Caco-2 (cell line): ENCODE measurements around the gene BTBD7. TPM values are rescaled to one million over a fixed set of nuclear protein-coding genes. Genes with fewer than 3 reads are reported as not detected.
A peak's percentile ranks its signal among the peaks of the same experiment; 100 is the strongest.

Experiments used
- BruUV-seq: library from RNA; stranded (reverse); fragments of 400-500 nt; replicated peaks from 2 replicates; lab custom pipeline; 2021; lab: Mats Ljungman, UMichigan
- CTCF ChIA-PET: fragments of 300-600 bp; sonication (Branson Sonifier 250); formaldehyde crosslinking; loops from one replicate; lab custom pipeline; 2022; ENCODE audit warnings: antibody characterized with exemption; lab: Charles Lee
- POLR2A ChIA-PET: fragments of 300-600 bp; sonication (Branson Sonifier 250); formaldehyde crosslinking; loops from one replicate; lab custom pipeline; 2022; ENCODE audit warnings: antibody characterized with exemption; lab: Charles Lee
- DNase-seq, 2 experiments: peaks; one replicate each; pipeline versions ENCODE4 v3.0.0 to v3.0.0-alpha.2; 2020 to 2022
- H3K27me3 ChIP-seq: replicated peaks from 2 replicates; pipeline ENCODE4 v1.6.0; 2011; ENCODE audit warnings: low read length; ENCODE audit not compliant: control insufficient read depth, insufficient read depth
- H3K36me3 ChIP-seq: 2 replicates; pipeline ENCODE4 v1.5.1; 2011; ENCODE audit warnings: low read length; ENCODE audit not compliant: control insufficient read depth, insufficient read depth
- H3K4me1 ChIP-seq: fragments of 250-450 bp; sonication (Bioruptor Pico); 2 replicates; pipeline ENCODE4 v1.5.1; 2020; ENCODE audit warnings: mild to moderate bottlenecking
- H3K4me3 ChIP-seq: 2 replicates; pipeline ENCODE4 v1.5.1; 2011; ENCODE audit warnings: low read depth, mild to moderate bottlenecking, control low read depth, low read length
- H3K9me3 ChIP-seq: fragments of 250-450 bp; sonication (Bioruptor Pico); 2 replicates; pipeline ENCODE4 v1.5.1; 2020; ENCODE audit warnings: mild to moderate bottlenecking, moderate library complexity
- H3K27ac Mint-ChIP-seq: one replicate; pipeline ENCODE4 v1.8.0; 2022; ENCODE audit warnings: mixed read lengths; ENCODE audit not compliant: unreplicated experiment
- H3K27me3 Mint-ChIP-seq: one replicate; pipeline ENCODE4 v1.8.0; 2022; ENCODE audit warnings: mixed read lengths; ENCODE audit not compliant: insufficient read depth, unreplicated experiment
- H3K36me3 Mint-ChIP-seq: one replicate; pipeline ENCODE4 v1.8.0; 2022; ENCODE audit warnings: mild to moderate bottlenecking, mixed read lengths; ENCODE audit not compliant: insufficient read depth, unreplicated experiment
- H3K4me1 Mint-ChIP-seq: one replicate; pipeline ENCODE4 v1.8.0; 2022; ENCODE audit warnings: low read depth, mixed read lengths; ENCODE audit not compliant: unreplicated experiment
- H3K4me3 Mint-ChIP-seq: one replicate; pipeline ENCODE4 v1.8.0; 2022; ENCODE audit warnings: mild to moderate bottlenecking, moderate library complexity, mixed read lengths; ENCODE audit not compliant: unreplicated experiment
- H3K9me3 Mint-ChIP-seq: one replicate; pipeline ENCODE4 v1.8.0; 2022; ENCODE audit warnings: mixed read lengths; ENCODE audit not compliant: unreplicated experiment
- intact Hi-C: fragments of 100-400 bp; cut with micrococcal nuclease; formaldehyde crosslinking; loops from one replicate; pipeline ENCODE4 v1.10.0; 2022; ENCODE audit not compliant: unreplicated experiment
- total RNA-seq: library from RNA; stranded (reverse); gene quantifications from 2 replicates; pipeline ENCODE4 v1.2.3, GENCODE V29; 2022
- TF ChIP-seq, protein P1 (sequence below), 2 experiments: fragments of 200-600 bp in 1 of 2; IDR thresholded peaks; 1 replicate in 1 of 2; 2 replicates in 1 of 2; pipeline versions ENCODE4 v1.5.1 to v1.8.0; 2011 to 2022; ENCODE audit warnings: antibody characterized with exemption in 1 of 2, control low read depth in 1 of 2, inconsistent platforms in 1 of 2, low read depth in 1 of 2, low read length in 1 of 2, mild to moderate bottlenecking in 1 of 2, moderate library complexity in 1 of 2; ENCODE audit not compliant: insufficient read depth in 1 of 2, severe bottlenecking in 1 of 2, unreplicated experiment in 1 of 2

Gene BTBD7
- total RNA-seq, 1 experiment from 2014 or later = 32.2 TPM

- peak overlapping the region; percentile 76 for H3K27ac Mint-ChIP-seq
- ChIA-PET POLR2A (interaction anchor here (0.7 kb wide), 1 partner anchor 13 kb away, joined by 3 read pairs; no protein-coding TSS in a partner anchor), CTCF (no interaction called here)
Observed at GRCh38 chr14:93331002-93331727, 1.7 kb downstream of the BTBD7 start.

DNA sequence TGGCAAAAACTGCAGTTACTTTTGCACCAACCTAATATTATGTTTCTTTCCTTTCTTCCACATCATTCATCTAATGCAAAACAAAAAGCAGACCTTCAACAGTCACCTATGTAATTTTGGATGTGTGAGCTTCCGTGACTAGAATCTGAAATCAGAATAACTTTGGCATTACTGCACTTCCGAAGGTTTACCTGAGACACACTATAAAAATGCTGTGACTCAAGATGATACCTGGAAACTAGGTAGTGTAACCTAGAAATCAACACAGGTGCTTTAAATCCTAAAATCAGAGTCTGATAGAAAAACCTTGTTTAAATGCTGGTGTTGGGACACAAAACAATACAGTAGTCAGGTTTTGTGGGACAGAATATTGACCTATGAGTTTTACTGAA, 2.2 kb downstream of the BTBD7 start:
- Mint-ChIP-seq H3K36me3 (peaks cover 18% of the 10 kb centered on the region), H3K4me1 (peaks cover 19% of the 10 kb centered on the region), H3K27ac (peak overlapping the region; percentile 6), H3K27me3 (no peaks in the 10 kb centered on the region), H3K4me3 (peak overlapping the region; percentile 82), H3K9me3 (no peaks in the 10 kb centered on the region)
- BruUV-seq = no TSS peak
- ChIA-PET POLR2A (interaction anchor here (0.7 kb wide), 1 partner anchor 13 kb away, joined by 3 read pairs; no protein-coding TSS in a partner anchor), CTCF (interaction anchor here (0.6 kb wide), 1 partner anchor 48 kb away, joined by 4 read pairs; no protein-coding TSS in a partner anchor)
- TF ChIP-seq, protein P1, sequence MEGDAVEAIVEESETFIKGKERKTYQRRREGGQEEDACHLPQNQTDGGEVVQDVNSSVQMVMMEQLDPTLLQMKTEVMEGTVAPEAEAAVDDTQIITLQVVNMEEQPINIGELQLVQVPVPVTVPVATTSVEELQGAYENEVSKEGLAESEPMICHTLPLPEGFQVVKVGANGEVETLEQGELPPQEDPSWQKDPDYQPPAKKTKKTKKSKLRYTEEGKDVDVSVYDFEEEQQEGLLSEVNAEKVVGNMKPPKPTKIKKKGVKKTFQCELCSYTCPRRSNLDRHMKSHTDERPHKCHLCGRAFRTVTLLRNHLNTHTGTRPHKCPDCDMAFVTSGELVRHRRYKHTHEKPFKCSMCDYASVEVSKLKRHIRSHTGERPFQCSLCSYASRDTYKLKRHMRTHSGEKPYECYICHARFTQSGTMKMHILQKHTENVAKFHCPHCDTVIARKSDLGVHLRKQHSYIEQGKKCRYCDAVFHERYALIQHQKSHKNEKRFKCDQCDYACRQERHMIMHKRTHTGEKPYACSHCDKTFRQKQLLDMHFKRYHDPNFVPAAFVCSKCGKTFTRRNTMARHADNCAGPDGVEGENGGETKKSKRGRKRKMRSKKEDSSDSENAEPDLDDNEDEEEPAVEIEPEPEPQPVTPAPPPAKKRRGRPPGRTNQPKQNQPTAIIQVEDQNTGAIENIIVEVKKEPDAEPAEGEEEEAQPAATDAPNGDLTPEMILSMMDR (IDR thresholded peaks at IDR 0.05; ENCODE audit: insufficient read depth in 1 of 2, low read depth in 1 of 2, low read length in 1 of 2, severe bottlenecking in 1 of 2, unreplicated experiment in 1 of 2) = no peak
- no peaks in the 10 kb centered on the region for H3K27me3 ChIP-seq
- no peaks in the 10 kb centered on the region for H3K9me3 ChIP-seq
- no peak overlapping the region for H3K4me3 ChIP-seq
- peaks cover 2% of the 10 kb centered on the region for H3K36me3 ChIP-seq
- peaks cover 22% of the 10 kb centered on the region for H3K4me1 ChIP-seq
- DNase-seq = no peak
- intact Hi-C loops = loop anchor here (5.0 kb wide), 2 partner anchors 43 to 123 kb away; partner anchors contain the start of genes GON7 and UBR7

More at GRCh38 chr14:93331002-93331727, 1.7 kb downstream of the BTBD7 start:
- no peaks in the 10 kb centered on the region for H3K27me3 ChIP-seq
- peak overlapping the region; percentile 53 for H3K4me3 ChIP-seq
- Mint-ChIP-seq H3K9me3 (no peaks in the 10 kb centered on the region), H3K4me3 (peak overlapping the region; percentile 82), H3K36me3 (peaks cover 18% of the 10 kb centered on the region), H3K4me1 (peaks cover 19% of the 10 kb centered on the region), H3K27me3 (no peaks in the 10 kb centered on the region)
- TF ChIP-seq, protein P1 (IDR thresholded peaks at IDR 0.05; ENCODE audit: insufficient read depth in 1 of 2, low read depth in 1 of 2, low read length in 1 of 2, severe bottlenecking in 1 of 2, unreplicated experiment in 1 of 2) = no peak
- intact Hi-C loops = loop anchor here (5.0 kb wide), 2 partner anchors 44 to 124 kb away; partner anchors contain the start of genes GON7 and UBR7
- DNase-seq = no peak
- peaks cover 21% of the 10 kb centered on the region for H3K4me1 ChIP-seq
- H3K9me3 ChIP-seq = no peaks in the 10 kb centered on the region
- peaks cover 2% of the 10 kb centered on the region for H3K36me3 ChIP-seq
- BruUV-seq = no TSS peak

- Mint-ChIP-seq H3K36me3 (peaks cover 18% of the 10 kb centered on the region), H3K4me3 (peak overlapping the region; percentile 44), H3K27me3 (no peaks in the 10 kb centered on the region), H3K27ac (peak overlapping the region; percentile 6), H3K9me3 (no peaks in the 10 kb centered on the region), H3K4me1 (peaks cover 19% of the 10 kb centered on the region)
- H3K9me3 ChIP-seq = no peaks in the 10 kb centered on the region
- H3K27me3 ChIP-seq = no peaks in the 10 kb centered on the region
- H3K4me3 ChIP-seq = no peak overlapping the region
- TF ChIP-seq, protein P1 (IDR thresholded peaks at IDR 0.05; ENCODE audit: insufficient read depth in 1 of 2, low read depth in 1 of 2, low read length in 1 of 2, severe bottlenecking in 1 of 2, unreplicated experiment in 1 of 2) = no peak
- DNase-seq = no peak
- H3K36me3 ChIP-seq = peaks cover 2% of the 10 kb centered on the region
- ChIA-PET POLR2A (no interaction called here), CTCF (interaction anchor here (0.6 kb wide), 1 partner anchor 48 kb away, joined by 4 read pairs; no protein-coding TSS in a partner anchor)
- intact Hi-C loops = loop anchor here (5.0 kb wide), 2 partner anchors 43 to 123 kb away; partner anchors contain the start of genes GON7 and UBR7
- TSS peak; percentile 15 for BruUV-seq
- H3K4me1 ChIP-seq = peaks cover 26% of the 10 kb centered on the region
Observed at GRCh38 chr14:93329965-93330608, 2.7 kb downstream of the BTBD7 start.
